ENCODE data around the gene COPZ2.

Gene COPZ2

DNA sequence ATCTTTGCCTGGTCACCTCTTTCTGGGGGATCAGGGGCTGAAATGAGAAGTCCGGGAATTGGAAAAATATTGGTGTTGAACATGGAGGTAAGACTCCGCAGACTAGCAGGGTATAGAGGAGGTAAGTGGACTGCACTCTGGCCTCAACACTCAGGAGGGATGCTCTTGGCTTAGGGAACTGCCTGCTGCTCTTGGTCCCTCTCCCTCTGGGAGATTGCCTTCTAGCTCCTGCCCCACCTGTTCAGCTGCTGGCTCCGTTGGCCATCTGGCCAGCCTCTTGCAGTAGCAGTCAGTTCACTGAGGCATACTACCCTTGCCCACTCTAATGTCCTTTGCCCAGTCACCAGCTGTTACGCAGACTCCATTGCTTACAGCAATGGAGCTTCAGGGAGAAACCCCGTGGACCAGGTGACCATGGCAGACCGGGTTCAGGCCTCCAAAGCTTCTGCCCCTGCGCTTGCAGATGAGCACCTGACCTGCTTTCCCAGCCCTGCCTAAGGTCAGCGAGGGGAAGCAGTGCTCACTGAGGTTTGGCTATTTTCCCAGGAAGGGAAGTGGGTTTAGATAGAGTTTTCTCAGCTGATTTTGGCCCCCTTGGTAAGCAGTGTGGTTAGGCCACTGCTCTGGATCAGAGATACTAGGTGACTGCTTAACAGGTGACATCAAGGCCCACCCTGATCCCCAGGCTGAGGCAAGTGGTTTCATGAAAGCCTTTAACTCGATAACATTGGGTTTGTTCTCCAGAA, 54.8 kb downstream of the COPZ2 start:
- DNase-seq, result peak; percentile 90 to 97

GRCh38 chr17:47982091-47982617, 55.4 kb downstream of the COPZ2 start:
- DNase-seq, result no peak

DNA sequence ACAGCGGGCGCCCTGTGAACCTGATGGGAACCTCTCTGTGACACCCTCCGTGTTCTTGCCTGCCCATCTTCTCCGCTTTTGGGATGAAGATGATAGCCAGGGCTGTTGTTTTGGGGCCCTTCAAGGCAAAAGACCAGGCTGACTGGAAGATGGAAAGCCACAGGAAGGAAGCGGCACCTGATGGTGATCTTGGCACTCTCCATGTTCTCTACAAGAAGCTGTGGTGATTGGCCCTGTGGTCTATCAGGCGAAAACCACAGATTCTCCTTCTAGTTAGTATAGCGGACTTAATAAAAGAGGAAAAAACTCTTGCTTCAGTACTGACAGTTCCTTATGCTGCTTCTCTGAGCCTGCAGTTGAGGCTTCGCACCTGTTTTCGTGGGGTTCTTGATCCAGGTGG, 56.1 kb downstream of the COPZ2 start:
- no peak for DNase-seq

DNA sequence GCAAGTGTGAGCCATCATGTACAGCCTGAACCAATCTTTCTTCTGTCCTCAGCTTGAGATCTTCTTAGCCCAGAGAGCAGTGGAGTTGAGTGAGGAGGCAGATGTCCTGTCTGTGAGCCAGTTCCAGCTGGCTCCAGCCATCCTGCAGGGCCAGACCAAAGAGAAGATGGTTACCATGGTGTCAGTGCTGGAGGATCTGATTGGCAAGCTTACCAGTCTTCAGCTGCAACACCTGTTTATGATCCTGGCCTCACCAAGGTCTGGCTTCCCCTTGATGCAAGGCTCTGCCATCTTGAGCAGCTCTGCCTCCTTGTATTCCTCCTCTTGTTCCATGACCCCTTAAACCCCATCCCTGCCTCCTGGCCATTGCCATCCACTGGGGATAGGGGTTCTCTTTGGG, 57.1 kb downstream of the COPZ2 start:
- peak; percentile 38 to 88 for DNase-seq

GRCh38 chr17:47978324-47978723, 59.3 kb downstream of the COPZ2 start:
- DNase-seq, result peak; percentile 58 to 82
